ENCODE measurements around the gene PTGR2.

PTGR2 gene

DNA sequence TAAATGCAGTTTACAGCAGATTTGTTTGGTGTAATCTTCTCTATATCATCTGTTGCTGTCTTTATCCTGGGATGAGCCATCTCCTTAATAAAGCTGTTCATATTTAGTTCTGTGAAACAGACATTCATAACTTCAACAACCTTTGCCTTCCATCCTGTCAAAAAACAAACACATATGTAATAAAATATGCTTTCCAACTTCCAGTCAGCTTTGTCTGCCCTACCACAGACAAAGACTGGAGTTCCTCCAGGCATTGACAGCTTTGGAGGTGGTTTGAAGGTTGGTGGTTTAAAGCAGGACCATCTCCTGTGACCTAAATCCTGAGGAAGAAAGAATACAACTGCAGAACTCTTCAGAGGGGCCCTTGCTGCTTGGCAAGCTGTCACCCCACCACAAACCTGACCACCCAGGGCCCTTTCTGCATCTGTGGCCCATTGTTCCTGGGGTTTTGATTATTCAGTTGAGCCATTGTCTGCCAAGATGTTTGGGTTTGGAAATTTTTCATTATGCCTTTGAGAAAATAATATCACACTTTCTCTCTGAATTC, 28.2 kb upstream of the PTGR2 start:
- TF ChIP-seq POLR2AphosphoS5 (IDR thresholded peaks at IDR 0.05; ENCODE audit: low read depth, low read length) (no peak), SIN3A (IDR thresholded peaks at IDR 0.05; ENCODE audit: borderline replicate concordance, insufficient read depth, low read length) (no peak), TAF1 (IDR thresholded peaks at IDR 0.05; ENCODE audit: borderline replicate concordance, insufficient read depth, low read length) (no peak), FOXP2 (optimal IDR thresholded peaks at IDR 0.05; ENCODE audit: borderline replicate concordance, extremely low read depth, extremely low read length, insufficient read depth) (no peak)
- TF ChIP-seq, protein P1, sequence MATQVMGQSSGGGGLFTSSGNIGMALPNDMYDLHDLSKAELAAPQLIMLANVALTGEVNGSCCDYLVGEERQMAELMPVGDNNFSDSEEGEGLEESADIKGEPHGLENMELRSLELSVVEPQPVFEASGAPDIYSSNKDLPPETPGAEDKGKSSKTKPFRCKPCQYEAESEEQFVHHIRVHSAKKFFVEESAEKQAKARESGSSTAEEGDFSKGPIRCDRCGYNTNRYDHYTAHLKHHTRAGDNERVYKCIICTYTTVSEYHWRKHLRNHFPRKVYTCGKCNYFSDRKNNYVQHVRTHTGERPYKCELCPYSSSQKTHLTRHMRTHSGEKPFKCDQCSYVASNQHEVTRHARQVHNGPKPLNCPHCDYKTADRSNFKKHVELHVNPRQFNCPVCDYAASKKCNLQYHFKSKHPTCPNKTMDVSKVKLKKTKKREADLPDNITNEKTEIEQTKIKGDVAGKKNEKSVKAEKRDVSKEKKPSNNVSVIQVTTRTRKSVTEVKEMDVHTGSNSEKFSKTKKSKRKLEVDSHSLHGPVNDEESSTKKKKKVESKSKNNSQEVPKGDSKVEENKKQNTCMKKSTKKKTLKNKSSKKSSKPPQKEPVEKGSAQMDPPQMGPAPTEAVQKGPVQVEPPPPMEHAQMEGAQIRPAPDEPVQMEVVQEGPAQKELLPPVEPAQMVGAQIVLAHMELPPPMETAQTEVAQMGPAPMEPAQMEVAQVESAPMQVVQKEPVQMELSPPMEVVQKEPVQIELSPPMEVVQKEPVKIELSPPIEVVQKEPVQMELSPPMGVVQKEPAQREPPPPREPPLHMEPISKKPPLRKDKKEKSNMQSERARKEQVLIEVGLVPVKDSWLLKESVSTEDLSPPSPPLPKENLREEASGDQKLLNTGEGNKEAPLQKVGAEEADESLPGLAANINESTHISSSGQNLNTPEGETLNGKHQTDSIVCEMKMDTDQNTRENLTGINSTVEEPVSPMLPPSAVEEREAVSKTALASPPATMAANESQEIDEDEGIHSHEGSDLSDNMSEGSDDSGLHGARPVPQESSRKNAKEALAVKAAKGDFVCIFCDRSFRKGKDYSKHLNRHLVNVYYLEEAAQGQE (IDR thresholded peaks at IDR 0.05; ENCODE audit: insufficient read depth in 1 of 2, low read depth in 2 of 2, low read length in 2 of 2): no peak

- TF ChIP-seq, protein P1 (IDR thresholded peaks at IDR 0.05; ENCODE audit: insufficient read depth in 1 of 2, low read depth in 2 of 2, low read length in 2 of 2): no peak
- TF ChIP-seq SIN3A (IDR thresholded peaks at IDR 0.05; ENCODE audit: borderline replicate concordance, insufficient read depth, low read length) (no peak), FOXP2 (optimal IDR thresholded peaks at IDR 0.05; ENCODE audit: borderline replicate concordance, extremely low read depth, extremely low read length, insufficient read depth) (no peak), TAF1 (IDR thresholded peaks at IDR 0.05; ENCODE audit: borderline replicate concordance, insufficient read depth, low read length) (no peak), POLR2AphosphoS5 (IDR thresholded peaks at IDR 0.05; ENCODE audit: low read depth, low read length) (no peak)
Observed at GRCh38 chr14:73824127-73824526, 27.5 kb upstream of the PTGR2 start.

- TF ChIP-seq POLR2AphosphoS5 (IDR thresholded peaks at IDR 0.05; ENCODE audit: low read depth, low read length): no peak
- TF ChIP-seq TAF1 (IDR thresholded peaks at IDR 0.05; ENCODE audit: borderline replicate concordance, insufficient read depth, low read length): no peak
- TF ChIP-seq FOXP2 (optimal IDR thresholded peaks at IDR 0.05; ENCODE audit: borderline replicate concordance, extremely low read depth, extremely low read length, insufficient read depth): no peak
- no peak for TF ChIP-seq SIN3A (IDR thresholded peaks at IDR 0.05; ENCODE audit: borderline replicate concordance, insufficient read depth, low read length)
- TF ChIP-seq, protein P1 (IDR thresholded peaks at IDR 0.05; ENCODE audit: insufficient read depth in 1 of 2, low read depth in 2 of 2, low read length in 2 of 2): no peak
Observed at GRCh38 chr14:73824536-73824935, 27.1 kb upstream of the PTGR2 start.

- TF ChIP-seq POLR2AphosphoS5 (IDR thresholded peaks at IDR 0.05; ENCODE audit: low read depth, low read length) (no peak), TAF1 (IDR thresholded peaks at IDR 0.05; ENCODE audit: borderline replicate concordance, insufficient read depth, low read length) (no peak), SIN3A (IDR thresholded peaks at IDR 0.05; ENCODE audit: borderline replicate concordance, insufficient read depth, low read length) (no peak), FOXP2 (optimal IDR thresholded peaks at IDR 0.05; ENCODE audit: borderline replicate concordance, extremely low read depth, extremely low read length, insufficient read depth) (no peak)
- TF ChIP-seq, protein P1 (IDR thresholded peaks at IDR 0.05; ENCODE audit: insufficient read depth in 1 of 2, low read depth in 2 of 2, low read length in 2 of 2): no peak
Observed at GRCh38 chr14:73825551-73826188, 26.0 kb upstream of the PTGR2 start.

All from PFSK-1 (cell line).